ENCODE results near the gene TMEM17.
A peak's percentile ranks its signal among the peaks of the same experiment; 100 is the strongest.
"Not testable (repeated sequence)": the region's sequence is repeated elsewhere in the genome, so short reads cannot be mapped to it uniquely, and the experiment has no call there.

The TMEM17 gene

GRCh38 chr2:62505750-62506420, at the start of gene TMEM17:
Gene TMEM17, minus strand, starts transcription at chr2:62506195. Its CDS starts 66 bp downstream, at chr2:62506129.
- peak; percentile 49 for DNase-seq

GRCh38 chr2:62554440-62554839, 48.4 kb upstream of the TMEM17 start:
- no peak for DNase-seq

- no peak for DNase-seq
These were observed 44.5 kb upstream of the TMEM17 start for GRCh38 chr2:62550461-62550860.

GRCh38 chr2:62547854-62548253, 41.9 kb upstream of the TMEM17 start:
- DNase-seq, result no peak

- no peak for DNase-seq
These were observed 39.3 kb upstream of the TMEM17 start for GRCh38 chr2:62545261-62545660.

- no peak for DNase-seq
These were observed 34.6 kb upstream of the TMEM17 start for GRCh38 chr2:62540408-62541168.

- DNase-seq, result no peak
These were observed 33.8 kb upstream of the TMEM17 start for GRCh38 chr2:62539606-62540407.

GRCh38 chr2:62538756-62539155, 32.8 kb upstream of the TMEM17 start:
- DNase-seq, result no peak

- DNase-seq, result no peak
These were observed 31.8 kb upstream of the TMEM17 start for GRCh38 chr2:62537814-62538213.

GRCh38 chr2:62536873-62537547, 31.0 kb upstream of the TMEM17 start:
- DNase-seq, result no peak

- DNase-seq, result not testable (repeated sequence)
These were observed 29.5 kb upstream of the TMEM17 start for GRCh38 chr2:62535521-62535920.

- DNase-seq, result no peak
These were observed 25.6 kb upstream of the TMEM17 start for GRCh38 chr2:62531594-62531993.

GRCh38 chr2:62529758-62530157, 23.8 kb upstream of the TMEM17 start:
- no peak for DNase-seq

GRCh38 chr2:62527478-62528210, 21.6 kb upstream of the TMEM17 start:
- DNase-seq, result no peak

GRCh38 chr2:62526531-62527381, 20.8 kb upstream of the TMEM17 start:
- DNase-seq, result no peak

GRCh38 chr2:62525549-62526269, 19.7 kb upstream of the TMEM17 start:
- no peak for DNase-seq

- no peak for DNase-seq
These were observed 18.4 kb upstream of the TMEM17 start for GRCh38 chr2:62524293-62524941.

GRCh38 chr2:62521061-62521460, 15.1 kb upstream of the TMEM17 start:
- not testable (repeated sequence) for DNase-seq

- no peak for DNase-seq
These were observed 6.4 kb upstream of the TMEM17 start for GRCh38 chr2:62512384-62512783.

- no peak for DNase-seq
These were observed 5.6 kb upstream of the TMEM17 start for GRCh38 chr2:62511636-62512035.
